CD4-positive, alpha-beta T cell treated with Interleukin-1 beta for 1 hour (primary cell): ENCODE results near the gene WHRN.

ENCODE experiments used
- DNase-seq, 2 donors: peaks; one replicate each; pipeline ENCODE4 v3.0.0-alpha.2; 2020 to 2022

The WHRN gene

GRCh38 chr9:114357911-114358328 lies 147.4 kb downstream of the WHRN start:
- no peak for DNase-seq

GRCh38 chr9:114357360-114357759 lies 147.9 kb downstream of the WHRN start:
- no peak for DNase-seq

GRCh38 chr9:114356792-114357191 lies 148.5 kb downstream of the WHRN start:
- DNase-seq, result no peak

- DNase-seq, result no peak
Observed at GRCh38 chr9:114355821-114356220, 149.5 kb downstream of the WHRN start.
